ENCODE measurements around the gene PBX3. TPM values are rescaled to one million over a fixed set of nuclear protein-coding genes. Genes with fewer than 3 reads are reported as not detected.
A peak's percentile ranks its signal among the peaks of the same experiment; 100 is the strongest.

PBX3 gene
- total and polyA plus RNA-seq, 2 experiments from 2014 or later = 13.4 to 30.9 TPM

GRCh38 chr9:125902831-125903512 lies 155.8 kb downstream of the PBX3 start:
- Histone ChIP-seq H4K20me1 (ENCODE audit: insufficient read depth) (no peaks in the 10 kb centered on the region), H3K36me3 (ENCODE audit: low read depth) (no peaks in the 10 kb centered on the region), H3K4me1 (ENCODE audit: insufficient read depth) (peaks cover 47% of the 10 kb centered on the region), H3K9ac (no peak overlapping the region), H3K4me3 (no peak overlapping the region), H3K27me3 (replicated peaks; ENCODE audit: insufficient read depth) (no peaks in the 10 kb centered on the region), H3K9me2 (ENCODE audit: insufficient read depth) (no peaks in the 10 kb centered on the region), H2AFZ (no peak overlapping the region), H3K27ac (no peak overlapping the region), H3K4me2 (ENCODE audit: unreplicated experiment) (peak overlapping the region; percentile 53), H3K9me3 (ENCODE audit: low read depth) (no peaks in the 10 kb centered on the region), H3K79me2 (ENCODE audit: insufficient read depth) (peaks cover 77% of the 10 kb centered on the region), H3F3A (ENCODE audit: insufficient read depth) (peaks cover 30% of the 10 kb centered on the region)
- DNase-seq = no peak
- whole genome bisulfite sequencing, 2 experiments (ENCODE audit: low coverage in 1 of 2, low lambda C conversion rate in 2 of 2, missing lambda C conversion rate in 2 of 2) = 96% methylated on average over 2 of the region's 2 CpGs
- in situ Hi-C loops (cut with MboI) = no loop called here
- TF ChIP-seq EZH2phosphoT487 (IDR thresholded peaks at IDR 0.05; ENCODE audit: insufficient read depth, low read depth) = no peak
- TF ChIP-seq EZH2 (IDR thresholded peaks at IDR 0.05; ENCODE audit: insufficient read depth, poor library complexity, severe bottlenecking) = no peak

- no peaks in the 10 kb centered on the region for H3K9me2 ChIP-seq (ENCODE audit: insufficient read depth)
- DNase-seq = no peak
- H3K27me3 ChIP-seq (replicated peaks; ENCODE audit: insufficient read depth) = no peaks in the 10 kb centered on the region
- H3K9ac ChIP-seq = no peak overlapping the region
- no peaks in the 10 kb centered on the region for H4K20me1 ChIP-seq (ENCODE audit: insufficient read depth)
- no peak overlapping the region for H3K4me2 ChIP-seq (ENCODE audit: unreplicated experiment)
- no peak overlapping the region for H3K27ac ChIP-seq
- in situ Hi-C loops (cut with MboI) = no loop called here
- H3K79me2 ChIP-seq (ENCODE audit: insufficient read depth) = peaks cover 78% of the 10 kb centered on the region
- no peaks in the 10 kb centered on the region for H3K36me3 ChIP-seq (ENCODE audit: low read depth)
- no peak overlapping the region for H3K4me3 ChIP-seq
- no peak for TF ChIP-seq EZH2phosphoT487 (IDR thresholded peaks at IDR 0.05; ENCODE audit: insufficient read depth, low read depth)
- TF ChIP-seq EZH2 (IDR thresholded peaks at IDR 0.05; ENCODE audit: insufficient read depth, poor library complexity, severe bottlenecking) = no peak
- peaks cover 30% of the 10 kb centered on the region for H3F3A ChIP-seq (ENCODE audit: insufficient read depth)
- H3K4me1 ChIP-seq (ENCODE audit: insufficient read depth) = peaks cover 47% of the 10 kb centered on the region
- H3K9me3 ChIP-seq (ENCODE audit: low read depth) = no peaks in the 10 kb centered on the region
- WGBS, 2 experiments (ENCODE audit: low coverage in 1 of 2, low lambda C conversion rate in 2 of 2, missing lambda C conversion rate in 2 of 2) = 96 to 98% methylated on average over 5 of the region's 5 CpGs
- no peak overlapping the region for H2AFZ ChIP-seq
These were observed 157.1 kb downstream of the PBX3 start for GRCh38 chr9:125904155-125904851.

DNA sequence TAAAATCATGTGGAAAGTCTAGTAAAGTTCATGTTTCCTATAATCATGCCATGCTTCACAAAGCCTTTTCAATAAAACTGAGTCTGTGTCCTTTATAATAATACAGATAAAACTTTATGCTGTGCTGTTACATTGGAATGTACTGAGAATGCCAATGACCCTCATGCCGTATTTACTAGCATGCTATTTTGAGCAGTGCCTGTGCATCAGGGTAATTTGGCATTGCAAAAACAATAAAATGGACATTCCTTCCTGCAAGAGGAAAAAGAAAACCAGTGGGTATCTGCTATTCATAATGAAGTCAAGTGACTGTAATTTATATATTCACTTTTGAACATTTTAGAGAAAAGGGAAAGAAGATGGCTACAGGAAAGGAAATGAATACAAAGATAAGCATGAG lies 159.0 kb downstream of the PBX3 start:
- H3K4me1 ChIP-seq (ENCODE audit: insufficient read depth) = peaks cover 47% of the 10 kb centered on the region
- peak overlapping the region; percentile 61 for H3K4me2 ChIP-seq (ENCODE audit: unreplicated experiment)
- H2AFZ ChIP-seq = no peak overlapping the region
- 0 to 5% methylated on average over 1 of the region's 1 CpG for WGBS, 2 experiments (ENCODE audit: low coverage in 1 of 2, low lambda C conversion rate in 2 of 2, missing lambda C conversion rate in 2 of 2)
- peaks cover 75% of the 10 kb centered on the region for H3K79me2 ChIP-seq (ENCODE audit: insufficient read depth)
- H3K9me2 ChIP-seq (ENCODE audit: insufficient read depth) = no peaks in the 10 kb centered on the region
- H4K20me1 ChIP-seq (ENCODE audit: insufficient read depth) = no peaks in the 10 kb centered on the region
- TF ChIP-seq EZH2 (IDR thresholded peaks at IDR 0.05; ENCODE audit: insufficient read depth, poor library complexity, severe bottlenecking) (no peak), EZH2phosphoT487 (IDR thresholded peaks at IDR 0.05; ENCODE audit: insufficient read depth, low read depth) (no peak)
- H3K9me3 ChIP-seq (ENCODE audit: low read depth) = no peaks in the 10 kb centered on the region
- in situ Hi-C loops (cut with MboI) = no loop called here
- no peak overlapping the region for H3K9ac ChIP-seq
- peak overlapping the region; percentile 18 for H3K27ac ChIP-seq
- no peak overlapping the region for H3K4me3 ChIP-seq
- no peaks in the 10 kb centered on the region for H3K27me3 ChIP-seq (replicated peaks; ENCODE audit: insufficient read depth)
- H3F3A ChIP-seq (ENCODE audit: insufficient read depth) = peaks cover 30% of the 10 kb centered on the region
- H3K36me3 ChIP-seq (ENCODE audit: low read depth) = no peaks in the 10 kb centered on the region
- peak; percentile 77 for DNase-seq

DNA sequence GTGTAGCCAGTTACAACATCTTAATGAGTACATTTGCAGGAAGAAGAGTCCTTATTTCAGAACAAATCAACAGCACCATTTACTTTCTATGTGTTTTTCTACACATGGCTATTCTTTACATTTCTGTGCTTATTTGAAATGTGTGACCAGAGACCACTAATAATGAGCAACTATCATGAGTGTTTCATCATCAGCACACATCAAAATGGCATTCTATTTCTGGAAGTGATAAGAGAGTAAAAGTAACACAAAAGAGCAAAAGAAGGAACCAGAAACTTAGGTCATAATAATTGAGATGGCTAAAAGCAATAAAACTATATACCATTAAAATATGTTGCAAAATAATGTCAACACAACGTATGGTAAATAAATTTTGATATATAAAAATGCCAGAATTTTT lies 159.7 kb downstream of the PBX3 start:
- WGBS, 2 experiments (ENCODE audit: low coverage in 1 of 2, low lambda C conversion rate in 2 of 2, missing lambda C conversion rate in 2 of 2) = 94 to 98% methylated on average over 1 of the region's 1 CpG
- no peaks in the 10 kb centered on the region for H4K20me1 ChIP-seq (ENCODE audit: insufficient read depth)
- peaks cover 28% of the 10 kb centered on the region for H3F3A ChIP-seq (ENCODE audit: insufficient read depth)
- H3K9me2 ChIP-seq (ENCODE audit: insufficient read depth) = no peaks in the 10 kb centered on the region
- H3K27ac ChIP-seq = no peak overlapping the region
- no peaks in the 10 kb centered on the region for H3K9me3 ChIP-seq (ENCODE audit: low read depth)
- peaks cover 43% of the 10 kb centered on the region for H3K4me1 ChIP-seq (ENCODE audit: insufficient read depth)
- H3K79me2 ChIP-seq (ENCODE audit: insufficient read depth) = peaks cover 75% of the 10 kb centered on the region
- TF ChIP-seq EZH2 (IDR thresholded peaks at IDR 0.05; ENCODE audit: insufficient read depth, poor library complexity, severe bottlenecking) = no peak
- TF ChIP-seq EZH2phosphoT487 (IDR thresholded peaks at IDR 0.05; ENCODE audit: insufficient read depth, low read depth) = no peak
- no peak overlapping the region for H3K4me2 ChIP-seq (ENCODE audit: unreplicated experiment)
- no peak for DNase-seq
- no peaks in the 10 kb centered on the region for H3K36me3 ChIP-seq (ENCODE audit: low read depth)
- in situ Hi-C loops (cut with MboI) = no loop called here
- H2AFZ ChIP-seq = no peak overlapping the region
- no peak overlapping the region for H3K4me3 ChIP-seq
- H3K9ac ChIP-seq = no peak overlapping the region
- no peaks in the 10 kb centered on the region for H3K27me3 ChIP-seq (replicated peaks; ENCODE audit: insufficient read depth)
